ENCODE measurements around the gene SMIM22. TPM values are rescaled to one million over a fixed set of nuclear protein-coding genes. Genes with fewer than 3 reads are reported as not detected.
A peak's percentile ranks its signal among the peaks of the same experiment; 100 is the strongest.

SMIM22 gene
- total RNA-seq, 2 donors from 2014 or later: 4.7 to 29.3 TPM

- Histone ChIP-seq H3K27me3 (no peaks in the 10 kb centered on the region), H3K27ac (peak within 1 kb of the TSS in 2 of 4 donors; percentile 17 to 27), H3K4me1 (peaks cover 15% of the 10 kb centered on the region), H3K9me3 (no peaks in the 10 kb centered on the region), H3K4me3 (no peak within 1 kb of the TSS), H3K36me3 (replicated peaks in 1 of 2; ENCODE audit: insufficient read depth in 1 of 2, low read depth in 2 of 2) (no peaks in the 10 kb centered on the region)
- TF ChIP-seq POLR2A (IDR thresholded peaks at IDR 0.05) (no peak), CTCF (IDR thresholded peaks at IDR 0.05) (no peak)
- ATAC-seq (no peak), DNase-seq (no peak)
- 66 to 67% methylated on average over 11 to 14 of the region's 14 CpGs for WGBS, 2 donors
- intact Hi-C loops (cut with DNase I): no loop called here
Observed at GRCh38 chr16:4787627-4788482, 7.3 kb upstream of the SMIM22 start, which contains the start of gene SEPTIN12. SEPTIN12 (minus strand) TSS chr16:4788345; CDS start chr16:4787645, 700 bp downstream.

DNA sequence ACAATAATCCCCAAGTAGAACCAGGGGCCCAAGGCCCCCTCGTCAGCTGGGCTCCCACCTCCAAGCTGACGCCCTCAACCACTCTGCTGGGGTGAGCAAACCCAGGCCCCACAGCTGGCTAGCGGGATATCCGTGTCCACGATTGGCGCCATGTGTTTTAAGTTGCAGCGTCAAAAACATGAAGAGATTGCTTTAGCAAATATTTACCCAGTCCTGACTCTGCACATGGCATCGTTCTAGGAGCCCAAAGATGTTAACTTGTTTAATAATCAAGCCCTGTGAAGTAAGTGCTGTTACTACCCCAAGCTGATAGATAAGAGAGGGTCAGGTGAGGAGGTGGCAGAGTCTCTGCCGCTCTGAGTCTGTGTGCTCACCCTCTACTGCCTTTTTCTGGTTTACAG is 6.7 kb upstream of the SMIM22 start:
- Histone ChIP-seq H3K4me1 (peaks cover 15% of the 10 kb centered on the region), H3K9me3 (no peaks in the 10 kb centered on the region), H3K27ac (peak overlapping the region in 2 of 4 donors; percentile 17 to 27), H3K36me3 (replicated peaks in 1 of 2; ENCODE audit: insufficient read depth in 1 of 2, low read depth in 2 of 2) (no peaks in the 10 kb centered on the region), H3K27me3 (no peaks in the 10 kb centered on the region), H3K4me3 (no peak overlapping the region)
- TF ChIP-seq POLR2A (IDR thresholded peaks at IDR 0.05): no peak
- no peak for TF ChIP-seq CTCF (IDR thresholded peaks at IDR 0.05)
- intact Hi-C loops (cut with DNase I): no loop called here
- ATAC-seq (peak; percentile 59), DNase-seq (peak in 2 of 4 donors; percentile 35 to 48)
- WGBS, 2 donors: 0 to 25% methylated on average over 2 to 9 of the region's 9 CpGs

GRCh38 chr16:4788910-4789309 is 6.3 kb upstream of the SMIM22 start:
- no peaks in the 10 kb centered on the region for H3K27me3 ChIP-seq
- no peak overlapping the region for H3K4me3 ChIP-seq
- intact Hi-C loops (cut with DNase I): no loop called here
- H3K9me3 ChIP-seq: no peaks in the 10 kb centered on the region
- H3K4me1 ChIP-seq: peaks cover 15% of the 10 kb centered on the region
- H3K27ac ChIP-seq: no peak overlapping the region
- TF ChIP-seq CTCF (IDR thresholded peaks at IDR 0.05) (no peak), POLR2A (IDR thresholded peaks at IDR 0.05) (no peak)
- 81 to 86% methylated on average over 7 of the region's 7 CpGs for WGBS, 2 donors
- DNase-seq: no peak
- H3K36me3 ChIP-seq (replicated peaks in 1 of 2; ENCODE audit: insufficient read depth in 1 of 2, low read depth in 2 of 2): no peaks in the 10 kb centered on the region
- no peak for ATAC-seq

GRCh38 chr16:4790261-4790660 is 4.9 kb upstream of the SMIM22 start:
- WGBS, 2 donors: 87% methylated on average over 9 to 10 of the region's 10 CpGs
- DNase-seq: no peak
- Histone ChIP-seq H3K27ac (no peak overlapping the region), H3K9me3 (no peaks in the 10 kb centered on the region), H3K4me3 (no peak overlapping the region), H3K4me1 (peaks cover 19% of the 10 kb centered on the region), H3K27me3 (no peaks in the 10 kb centered on the region), H3K36me3 (replicated peaks in 1 of 2; ENCODE audit: insufficient read depth in 1 of 2, low read depth in 2 of 2) (no peaks in the 10 kb centered on the region)
- ATAC-seq: no peak
- intact Hi-C loops (cut with DNase I): no loop called here
- no peak for TF ChIP-seq POLR2A (IDR thresholded peaks at IDR 0.05)
- no peak for TF ChIP-seq CTCF (IDR thresholded peaks at IDR 0.05)

All from body of pancreas (tissue), 4 donors.